HUES64 (cell line): ENCODE data around the gene LCN6.

Source experiments
- H3K27ac ChIP-seq: 2 replicates; pipeline ENCODE4 v1.7.0; 2013; ENCODE audit warnings: low read depth, low read length, inconsistent platforms
- H3K27me3 ChIP-seq: 2 replicates; pipeline ENCODE4 v1.6.1; 2013; ENCODE audit warnings: mild to moderate bottlenecking, low read length; ENCODE audit not compliant: insufficient read depth
- H3K36me3 ChIP-seq: 2 replicates; pipeline ENCODE4 v1.6.1; 2013; ENCODE audit warnings: mild to moderate bottlenecking, low read length; ENCODE audit not compliant: insufficient read depth
- H3K4me1 ChIP-seq: 2 replicates; pipeline ENCODE4 v1.6.1; 2013; ENCODE audit warnings: mild to moderate bottlenecking, low read length, moderate library complexity; ENCODE audit not compliant: insufficient read depth
- H3K4me3 ChIP-seq: 2 replicates; pipeline ENCODE4 v1.5.1; 2013; ENCODE audit warnings: mild to moderate bottlenecking, low read length, moderate library complexity
- H3K9ac ChIP-seq: 2 replicates; pipeline ENCODE4 v1.6.1; 2013; ENCODE audit warnings: mild to moderate bottlenecking, low read depth, low read length
- H3K9me3 ChIP-seq: 2 replicates; pipeline ENCODE4 v1.6.1; 2013; ENCODE audit warnings: low read depth, low read length; ENCODE audit not compliant: insufficient read depth
- WGBS: fragments of 150-250, 120-280 bp; methylation state at CpG from one replicate; pipeline ENCODE4 v1.1.7; 2013; ENCODE audit warnings: missing lambda C conversion rate; 5-methylcytosine and 5-hydroxymethylcytosine counted together

The LCN6 gene

DNA sequence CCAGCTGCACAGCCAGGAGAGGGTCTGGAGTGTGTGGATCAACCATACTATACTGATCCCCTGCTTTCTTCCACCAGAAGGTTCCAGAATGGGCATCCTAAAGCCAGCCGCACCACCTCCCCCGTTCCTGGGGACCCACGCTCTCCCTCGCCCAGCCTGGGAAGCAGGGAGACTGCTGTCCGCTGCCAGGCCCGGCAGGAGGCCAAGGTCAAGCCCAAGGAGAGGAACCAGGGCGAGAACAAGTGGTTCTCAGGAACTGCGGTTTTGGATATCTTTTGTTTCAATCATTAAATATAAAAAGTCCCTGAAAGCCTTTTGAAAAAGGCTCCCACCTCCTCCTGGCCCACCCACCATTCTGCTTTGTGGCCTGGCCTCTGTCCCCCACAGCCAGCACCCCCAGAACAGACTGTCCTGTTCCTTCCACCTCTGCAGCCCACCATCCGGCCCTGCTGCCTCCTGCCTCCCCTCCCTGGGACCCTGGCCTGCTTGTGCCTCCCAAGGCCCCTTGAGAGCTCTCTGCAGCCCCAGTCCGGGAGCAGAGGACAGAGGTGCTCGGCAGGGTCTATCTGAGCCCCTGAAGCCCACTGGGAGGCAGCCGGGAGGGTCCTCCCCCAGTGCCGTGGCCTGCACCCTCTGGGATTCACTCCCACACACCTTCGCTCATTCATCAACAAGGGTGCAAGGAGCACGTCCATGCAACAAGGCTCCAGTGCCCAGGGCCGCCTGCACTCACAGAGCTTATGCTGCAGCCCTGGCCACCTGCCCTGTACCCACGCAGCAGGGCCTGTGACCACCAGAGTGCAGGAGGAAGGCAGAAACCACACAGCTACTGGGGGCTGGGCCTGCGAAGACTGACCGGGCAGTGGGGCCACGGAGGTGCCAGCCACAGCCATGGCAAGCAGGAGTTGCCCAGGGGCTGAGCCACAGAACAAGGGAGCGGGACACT is 614 bp upstream of the LCN6 start:
- no peaks in the 10 kb centered on the region for H3K9me3 ChIP-seq
- H3K27me3 ChIP-seq = no peaks in the 10 kb centered on the region
- H3K36me3 ChIP-seq = no peaks in the 10 kb centered on the region
- H3K27ac ChIP-seq = no peak overlapping the region
- no peak overlapping the region for H3K4me3 ChIP-seq
- WGBS = 88% methylated on average over 21 of the region's 21 CpGs
- no peak overlapping the region for H3K9ac ChIP-seq
- H3K4me1 ChIP-seq = no peaks in the 10 kb centered on the region

DNA sequence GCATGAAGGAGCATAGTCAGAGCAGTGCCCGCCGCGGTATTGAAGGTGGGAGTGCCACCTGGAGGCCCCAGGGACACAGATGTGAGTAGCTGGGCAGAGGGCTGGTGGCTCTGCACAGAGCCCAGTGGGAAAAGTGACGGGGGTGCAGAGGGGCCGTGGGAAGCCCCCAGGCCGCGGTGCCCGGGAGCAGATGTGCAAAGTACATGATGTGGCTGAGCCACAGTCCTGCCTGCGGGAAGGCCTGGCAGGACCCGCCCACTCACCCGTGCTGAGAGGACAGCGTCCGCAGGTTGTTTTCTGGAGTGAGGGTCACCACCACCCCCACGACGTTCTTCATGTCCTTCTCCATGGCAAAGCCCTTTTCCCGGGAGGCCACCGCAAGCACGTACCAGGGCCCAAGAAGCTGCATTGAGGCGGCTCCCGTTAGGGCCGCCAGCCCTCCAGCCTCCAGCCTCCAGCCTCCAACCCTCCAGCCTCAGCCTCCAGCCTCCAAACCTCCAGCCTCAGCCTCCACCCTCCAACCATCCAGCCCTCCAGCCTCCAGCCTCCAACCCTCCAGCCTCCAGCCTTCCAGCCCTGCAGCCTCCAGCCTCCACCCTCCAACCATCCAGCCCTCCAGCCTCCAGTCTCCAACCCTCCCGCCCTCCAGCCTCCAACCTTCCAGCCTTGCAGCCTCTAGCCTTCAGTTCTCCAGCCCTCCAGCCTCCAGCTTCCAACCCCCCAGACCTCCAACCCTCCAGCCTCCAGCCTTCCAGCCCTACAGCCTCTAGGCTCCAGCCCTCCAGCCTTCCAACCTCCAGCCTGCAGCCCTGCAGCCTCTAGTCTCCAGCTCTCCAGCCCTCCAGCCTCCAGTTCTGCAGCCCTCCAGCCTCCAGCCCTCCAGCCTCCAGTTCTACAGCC is 914 bp downstream of the LCN6 start:
- Histone ChIP-seq H3K4me1 (no peaks in the 10 kb centered on the region), H3K27ac (no peak overlapping the region), H3K4me3 (no peak overlapping the region), H3K27me3 (no peaks in the 10 kb centered on the region), H3K9ac (no peak overlapping the region), H3K9me3 (no peaks in the 10 kb centered on the region), H3K36me3 (no peaks in the 10 kb centered on the region)
- 91% methylated on average over 22 of the region's 22 CpGs for WGBS

DNA sequence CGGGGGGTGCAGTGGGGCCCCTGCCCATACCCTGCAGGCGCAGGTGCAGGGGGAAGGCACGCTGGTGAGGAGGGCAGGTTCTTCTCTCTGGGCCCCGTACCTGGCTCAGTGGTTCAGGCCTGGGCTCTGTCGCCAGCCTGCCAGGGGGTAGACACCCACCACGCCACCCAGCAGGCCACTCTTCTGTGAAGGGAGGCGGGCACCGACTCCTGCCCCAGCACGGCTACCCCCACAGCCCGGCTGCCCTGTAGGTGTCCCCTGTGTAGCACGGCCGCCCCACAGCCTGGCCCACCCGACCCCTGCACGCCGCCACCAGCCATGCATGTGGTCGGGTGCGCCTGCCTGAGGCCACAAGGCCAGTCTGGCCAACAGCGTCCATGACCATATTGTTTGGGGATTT is 1.7 kb downstream of the LCN6 start:
- no peak overlapping the region for H3K27ac ChIP-seq
- H3K4me1 ChIP-seq = no peaks in the 10 kb centered on the region
- no peaks in the 10 kb centered on the region for H3K36me3 ChIP-seq
- 94% methylated on average over 18 of the region's 18 CpGs for whole genome bisulfite sequencing
- H3K9ac ChIP-seq = no peak overlapping the region
- no peaks in the 10 kb centered on the region for H3K27me3 ChIP-seq
- no peak overlapping the region for H3K4me3 ChIP-seq
- H3K9me3 ChIP-seq = no peaks in the 10 kb centered on the region

DNA sequence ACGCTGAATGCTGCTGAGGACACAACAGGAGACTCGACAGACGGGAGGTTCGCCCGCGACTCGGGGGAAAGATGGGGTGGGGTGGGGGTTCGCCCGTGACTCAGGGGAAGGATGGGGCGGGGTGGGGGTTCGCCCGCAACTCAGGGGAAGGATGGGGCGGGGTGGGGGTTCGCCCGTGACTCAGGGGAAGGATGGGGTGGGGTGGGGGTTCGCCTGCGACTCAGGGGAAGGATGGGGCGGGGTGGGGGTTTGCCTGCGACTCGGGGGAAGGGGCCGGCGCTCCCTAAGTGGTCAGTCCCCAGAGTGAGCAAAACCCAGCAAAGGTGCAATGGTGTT is 2.2 kb downstream of the LCN6 start:
- no peaks in the 10 kb centered on the region for H3K27me3 ChIP-seq
- 96% methylated on average over 8 of the region's 22 CpGs for WGBS
- H3K4me3 ChIP-seq = no peak overlapping the region
- H3K9me3 ChIP-seq = no peaks in the 10 kb centered on the region
- no peak overlapping the region for H3K27ac ChIP-seq
- no peaks in the 10 kb centered on the region for H3K4me1 ChIP-seq
- H3K9ac ChIP-seq = no peak overlapping the region
- H3K36me3 ChIP-seq = no peaks in the 10 kb centered on the region

DNA sequence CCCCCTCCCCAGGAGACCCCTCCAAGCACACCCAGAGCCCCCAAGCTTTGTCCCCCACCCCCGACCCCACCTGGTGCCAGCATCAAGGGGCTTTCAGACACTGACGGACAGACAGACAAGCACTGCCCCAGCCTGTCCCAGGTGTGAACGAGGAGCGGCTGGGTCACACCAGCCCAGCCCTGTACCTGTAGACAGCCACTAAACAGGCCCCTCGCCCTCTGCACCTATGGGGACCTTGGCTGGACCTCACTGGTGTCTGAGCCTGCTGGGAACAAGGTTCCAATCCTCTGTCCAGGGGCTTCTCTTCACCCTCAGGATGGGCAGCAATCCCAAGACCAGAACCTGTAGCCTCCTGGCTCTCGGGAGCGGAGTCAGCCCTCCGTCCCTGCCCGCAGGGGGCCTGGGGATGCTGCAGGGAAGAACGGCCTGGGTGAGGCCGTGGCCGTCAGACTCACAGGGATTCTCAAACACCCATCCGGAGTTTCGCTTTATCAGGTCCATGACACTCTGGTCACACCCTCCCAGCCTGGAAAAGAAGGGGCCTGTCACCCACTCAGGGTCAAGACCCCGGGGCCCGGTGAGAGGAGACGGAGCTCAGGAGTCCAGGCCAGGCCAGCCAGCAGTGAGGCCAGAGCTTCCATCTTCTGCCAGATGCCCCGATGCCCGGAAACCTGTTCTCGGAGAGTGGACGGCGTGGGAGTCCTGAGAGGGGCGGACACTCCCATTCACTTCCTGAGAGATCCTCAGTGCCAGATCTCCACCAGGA is 2.8 kb downstream of the LCN6 start:
- H3K4me3 ChIP-seq = no peak overlapping the region
- WGBS = 88% methylated on average over 23 of the region's 23 CpGs
- H3K27me3 ChIP-seq = no peaks in the 10 kb centered on the region
- no peaks in the 10 kb centered on the region for H3K36me3 ChIP-seq
- no peaks in the 10 kb centered on the region for H3K9me3 ChIP-seq
- no peaks in the 10 kb centered on the region for H3K4me1 ChIP-seq
- H3K27ac ChIP-seq = no peak overlapping the region
- H3K9ac ChIP-seq = no peak overlapping the region

DNA sequence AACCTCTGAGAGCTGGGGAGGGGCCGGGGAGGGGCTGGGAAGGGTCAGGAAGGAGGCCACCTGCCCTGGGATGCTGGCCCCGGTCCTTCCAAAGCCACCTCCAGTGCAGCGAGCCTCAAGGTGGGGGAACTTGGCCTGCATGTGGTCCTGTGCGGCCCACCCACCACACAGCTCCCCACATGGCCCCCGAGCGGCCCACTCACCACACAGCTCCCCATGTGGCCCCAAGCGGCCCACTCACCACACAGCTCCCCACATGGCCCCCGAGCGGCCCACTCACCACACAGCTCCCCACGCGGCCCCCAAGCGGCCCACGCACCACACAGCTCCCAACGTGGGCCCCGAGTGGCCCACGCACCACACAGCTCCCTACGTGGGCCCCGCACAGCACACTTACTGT is 3.6 kb downstream of the LCN6 start:
- WGBS = 92% methylated on average over 18 of the region's 18 CpGs
- Histone ChIP-seq H3K4me3 (no peak overlapping the region), H3K9me3 (no peaks in the 10 kb centered on the region), H3K27me3 (no peaks in the 10 kb centered on the region), H3K36me3 (no peaks in the 10 kb centered on the region), H3K4me1 (no peaks in the 10 kb centered on the region), H3K27ac (no peak overlapping the region), H3K9ac (no peak overlapping the region)

DNA sequence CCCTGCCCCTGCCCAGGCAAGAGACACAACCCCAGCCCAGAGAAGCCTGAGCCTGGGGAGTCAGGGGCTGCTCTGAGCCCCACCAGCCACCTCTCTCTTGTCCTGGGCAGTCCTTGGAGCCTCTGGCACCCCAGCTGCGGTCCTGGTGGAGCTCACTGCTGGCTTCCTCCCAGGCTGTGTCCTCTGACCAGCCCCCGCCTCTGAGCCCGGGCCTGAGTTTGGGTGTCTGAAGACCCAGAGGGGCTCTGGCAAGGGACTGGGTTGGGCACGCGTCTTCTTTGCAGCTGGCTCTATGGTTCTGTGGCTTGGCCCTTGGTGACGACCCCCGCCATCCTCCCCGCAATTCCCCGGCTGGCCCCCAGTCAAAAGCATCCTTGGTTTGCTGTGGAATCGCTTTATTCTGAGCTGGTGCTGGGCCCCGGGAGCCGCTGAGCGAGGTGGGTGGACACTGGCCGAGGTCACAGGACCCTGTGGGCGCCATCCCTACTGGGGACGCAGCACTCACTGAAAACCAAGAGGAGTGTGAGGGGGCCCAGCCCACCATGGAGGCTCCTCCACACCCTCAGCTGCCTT is 4.6 kb downstream of the LCN6 start:
- Histone ChIP-seq H3K27me3 (no peaks in the 10 kb centered on the region), H3K4me3 (no peak overlapping the region), H3K9ac (no peak overlapping the region), H3K4me1 (no peaks in the 10 kb centered on the region), H3K27ac (no peak overlapping the region), H3K36me3 (no peaks in the 10 kb centered on the region), H3K9me3 (no peaks in the 10 kb centered on the region)
- WGBS = 92% methylated on average over 16 of the region's 16 CpGs

DNA sequence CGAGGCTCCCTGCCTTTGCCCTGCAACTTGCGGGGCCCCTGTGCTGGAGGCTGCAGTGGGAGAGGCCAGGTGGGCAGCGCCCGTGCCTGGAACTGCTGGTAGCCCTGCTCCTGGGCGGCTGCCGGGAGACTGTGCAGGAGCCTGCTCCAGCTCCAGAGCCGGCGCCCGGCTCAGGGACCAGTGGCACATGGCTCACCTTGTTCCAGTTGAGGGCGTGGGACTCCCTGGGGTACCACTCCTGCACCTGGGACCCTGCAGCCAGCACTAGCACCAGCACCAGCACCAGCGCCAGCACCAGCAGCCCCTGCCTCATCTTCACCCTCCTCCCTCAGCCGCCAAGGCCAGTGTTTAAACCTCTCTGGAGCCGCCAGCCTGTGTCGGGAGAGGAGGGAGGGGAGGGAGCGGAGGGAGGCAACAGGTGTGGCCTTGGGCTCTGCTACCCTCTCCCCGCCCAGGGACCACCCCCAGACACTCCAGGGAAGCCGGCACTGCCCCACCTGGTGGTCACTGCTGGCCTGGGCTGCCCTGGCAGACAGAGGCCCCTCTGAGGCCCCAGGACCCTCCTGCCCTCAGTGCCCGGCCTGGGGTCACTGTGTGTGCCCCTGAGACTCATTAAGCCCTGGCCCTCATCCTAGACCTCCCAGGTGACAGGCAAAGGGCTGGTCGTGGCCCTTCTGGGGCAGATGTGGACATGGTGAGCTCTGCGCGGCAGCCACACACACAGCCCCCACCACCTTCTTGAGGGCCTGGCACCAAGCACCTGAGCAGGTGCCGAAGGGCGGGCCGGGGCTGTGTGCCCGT is 5.5 kb downstream of the LCN6 start, which contains the start of gene LCN10:
Gene LCN10, minus strand, starts transcription at position 350 of the 801 bp plus-strand sequence. Its CDS starts 37 bp downstream, at position 313.
- H3K9me3 ChIP-seq = no peaks in the 10 kb centered on the region
- no peak within 1 kb of the TSS for H3K9ac ChIP-seq
- no peaks in the 10 kb centered on the region for H3K4me1 ChIP-seq
- H3K27me3 ChIP-seq = no peaks in the 10 kb centered on the region
- H3K4me3 ChIP-seq = 0 out of 2 replicates have a peak within 1 kb of the TSS, but pooled peaks have one; percentile 21
- no peaks in the 10 kb centered on the region for H3K36me3 ChIP-seq
- WGBS = 77% methylated on average over 21 of the region's 25 CpGs
- H3K27ac ChIP-seq = no peak within 1 kb of the TSS

DNA sequence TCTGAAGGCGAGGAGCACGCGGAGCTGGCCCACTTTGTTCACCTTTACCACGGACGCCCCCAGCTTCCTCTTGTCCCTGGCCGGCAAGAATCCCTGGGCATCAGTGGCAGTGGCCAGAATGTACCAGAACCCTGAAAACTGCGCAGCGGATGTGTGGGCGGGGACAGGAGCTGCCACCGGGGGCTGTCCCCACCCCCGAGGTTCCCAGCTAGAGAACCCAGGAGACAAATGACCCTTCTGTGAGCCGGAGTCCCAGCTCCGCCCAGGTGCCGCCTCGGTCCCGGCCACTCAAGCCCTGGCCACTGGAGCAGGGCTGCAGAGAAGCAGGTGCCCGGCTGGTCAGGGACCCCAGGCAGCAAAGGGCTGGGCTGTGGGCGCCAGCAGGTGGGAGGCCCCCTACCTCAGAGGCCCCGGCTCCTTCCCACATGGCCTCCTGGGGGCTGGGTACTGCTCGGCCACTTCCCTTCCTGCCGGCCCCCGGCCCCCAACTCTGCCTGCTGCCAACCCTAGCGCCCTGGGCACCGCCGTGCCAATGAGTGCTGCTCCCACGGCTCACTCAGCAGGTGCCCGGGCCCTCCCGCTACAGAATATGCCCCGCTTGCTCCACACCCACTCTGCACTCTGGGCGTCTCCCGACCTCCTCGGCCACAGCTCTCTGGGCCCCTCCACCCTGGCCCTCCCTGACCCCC is 6.3 kb downstream of the LCN6 start:
- H3K4me1 ChIP-seq = no peaks in the 10 kb centered on the region
- no peaks in the 10 kb centered on the region for H3K36me3 ChIP-seq
- WGBS = 85% methylated on average over 32 of the region's 32 CpGs
- H3K9me3 ChIP-seq = no peaks in the 10 kb centered on the region
- no peak overlapping the region for H3K27ac ChIP-seq
- H3K4me3 ChIP-seq = no peak overlapping the region
- H3K9ac ChIP-seq = no peak overlapping the region
- H3K27me3 ChIP-seq = no peaks in the 10 kb centered on the region
